AG10803 (cell line): ENCODE measurements around the gene RAI14.
A peak's percentile ranks its signal among the peaks of the same experiment; 100 is the strongest.

Experiments used
- DNase-seq: peaks from one replicate; pipeline ENCODE4 v3.0.0; 2010; ENCODE audit warnings: low read depth
- H3K4me3 ChIP-seq: 2 replicates; pipeline ENCODE4 v1.5.1; 2011; ENCODE audit warnings: mild to moderate bottlenecking, low read length, control low read depth
- CTCF ChIP-seq: conservative IDR thresholded peaks from 2 replicates; pipeline ENCODE4 v1.5.1; 2011; ENCODE audit warnings: mild to moderate bottlenecking, low read length, control low read depth, inconsistent platforms

Gene RAI14

GRCh38 chr5:34656700-34657273 is 659 bp downstream of the RAI14 start:
- TF ChIP-seq CTCF, result no peak
- peak overlapping the region; percentile 88 for H3K4me3 ChIP-seq
- DNase-seq, result no peak

GRCh38 chr5:34657274-34657921 is 1.3 kb downstream of the RAI14 start:
- no peak for TF ChIP-seq CTCF
- peak overlapping the region; percentile 88 for H3K4me3 ChIP-seq
- DNase-seq, result peak; percentile 63

- peak overlapping the region; percentile 88 for H3K4me3 ChIP-seq
- peak; percentile 44 for DNase-seq
- peak; percentile 8; the same call in 1 of the 2 replicates for TF ChIP-seq CTCF
These were observed 1.9 kb downstream of the RAI14 start for GRCh38 chr5:34657988-34658387.

- no peak for DNase-seq
- TF ChIP-seq CTCF, result no peak
- no peak overlapping the region for H3K4me3 ChIP-seq
These were observed 3.0 kb downstream of the RAI14 start for GRCh38 chr5:34659168-34659567.

DNA sequence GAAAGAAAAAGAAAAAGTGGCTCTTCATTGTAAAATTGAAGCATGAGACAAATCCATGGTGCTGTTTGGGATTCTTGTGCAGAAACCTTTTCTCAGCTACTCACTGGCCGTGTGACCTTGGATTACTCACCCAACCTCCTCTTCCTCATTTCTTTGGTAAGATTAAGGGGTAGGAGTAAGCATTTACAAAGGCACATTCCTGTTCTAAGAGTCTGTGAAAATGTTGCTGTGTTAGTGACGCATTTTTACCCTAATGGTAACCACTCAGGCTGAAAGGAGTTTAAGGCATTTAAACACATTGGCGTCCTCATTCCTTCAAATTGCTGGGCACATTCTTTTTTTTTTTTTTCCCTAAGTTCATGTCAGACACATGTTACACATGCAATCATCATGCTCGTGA is 4.3 kb downstream of the RAI14 start:
- no peak overlapping the region for H3K4me3 ChIP-seq
- peak; percentile 96 for DNase-seq
- TF ChIP-seq CTCF, result no peak

- no peak for DNase-seq
- H3K4me3 ChIP-seq, result no peak overlapping the region
- TF ChIP-seq CTCF, result no peak
These were observed 7.8 kb downstream of the RAI14 start for GRCh38 chr5:34663771-34664496.
